ENCODE measurements around the gene UBQLN4.

GRCh38 chr1:156098784-156099183, 45.2 kb upstream of the UBQLN4 start:
- TF ChIP-seq CTCF (IDR thresholded peaks at IDR 0.05) (no peak), E2F1 (CRISPR knock-in tag; IDR thresholded peaks at IDR 0.05) (no peak), ZNF423 (CRISPR knock-in tag; IDR thresholded peaks at IDR 0.05) (no peak)

Measured in WTC11 (cell line).